ENCODE results near the gene ATG9A.

GRCh38 chr2:219261024-219261855 lies 31.8 kb upstream of the ATG9A start:
- TF ChIP-seq, protein P1, sequence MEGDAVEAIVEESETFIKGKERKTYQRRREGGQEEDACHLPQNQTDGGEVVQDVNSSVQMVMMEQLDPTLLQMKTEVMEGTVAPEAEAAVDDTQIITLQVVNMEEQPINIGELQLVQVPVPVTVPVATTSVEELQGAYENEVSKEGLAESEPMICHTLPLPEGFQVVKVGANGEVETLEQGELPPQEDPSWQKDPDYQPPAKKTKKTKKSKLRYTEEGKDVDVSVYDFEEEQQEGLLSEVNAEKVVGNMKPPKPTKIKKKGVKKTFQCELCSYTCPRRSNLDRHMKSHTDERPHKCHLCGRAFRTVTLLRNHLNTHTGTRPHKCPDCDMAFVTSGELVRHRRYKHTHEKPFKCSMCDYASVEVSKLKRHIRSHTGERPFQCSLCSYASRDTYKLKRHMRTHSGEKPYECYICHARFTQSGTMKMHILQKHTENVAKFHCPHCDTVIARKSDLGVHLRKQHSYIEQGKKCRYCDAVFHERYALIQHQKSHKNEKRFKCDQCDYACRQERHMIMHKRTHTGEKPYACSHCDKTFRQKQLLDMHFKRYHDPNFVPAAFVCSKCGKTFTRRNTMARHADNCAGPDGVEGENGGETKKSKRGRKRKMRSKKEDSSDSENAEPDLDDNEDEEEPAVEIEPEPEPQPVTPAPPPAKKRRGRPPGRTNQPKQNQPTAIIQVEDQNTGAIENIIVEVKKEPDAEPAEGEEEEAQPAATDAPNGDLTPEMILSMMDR (IDR thresholded peaks at IDR 0.05) = no peak
- no peak for TF ChIP-seq POLR2AphosphoS5 (IDR thresholded peaks at IDR 0.05)
